ENCODE data around the gene CFAP77.

- TF ChIP-seq FOXK2 (IDR thresholded peaks at IDR 0.05) (no peak), FOXM1 (IDR thresholded peaks at IDR 0.05; ENCODE audit: borderline replicate concordance) (no peak), FOXA1 (IDR thresholded peaks at IDR 0.05) (no peak), SUZ12 (IDR thresholded peaks at IDR 0.05) (no peak), BHLHE40 (IDR thresholded peaks at IDR 0.05; ENCODE audit: borderline replicate concordance) (no peak), SP1 (IDR thresholded peaks at IDR 0.05) (no peak), CTBP1 (IDR thresholded peaks at IDR 0.05; ENCODE audit: borderline replicate concordance) (no peak)
These were observed 106.3 kb downstream of the CFAP77 start for GRCh38 chr9:132516301-132516700.

Data from HEK293T (cell line).